HepG2 (cell line): ENCODE measurements around the gene UTP15. TPM values are rescaled to one million over a fixed set of nuclear protein-coding genes. Genes with fewer than 3 reads are reported as not detected.
A peak's percentile ranks its signal among the peaks of the same experiment; 100 is the strongest.

Source experiments
- ARNT ChIP-seq: fragments of 450-650 bp; IDR thresholded peaks from 2 replicates; pipeline ENCODE4 v1.6.1; 2017
- CC2D1A ChIP-seq: sonication (generic); formaldehyde crosslinking; IDR thresholded peaks from 2 replicates; pipeline ENCODE4 v1.8.1; 2023; ENCODE audit warnings: mild to moderate bottlenecking, missing genetic modification reagents
- KLF13 ChIP-seq: sonication (generic); formaldehyde crosslinking; IDR thresholded peaks from 2 replicates; pipeline ENCODE4 v1.4.0; 2020; ENCODE audit warnings: mild to moderate bottlenecking, missing genetic modification reagents
- LCORL ChIP-seq, 2 experiments: fragments of 450-650 bp in 1 of 2; sonication (generic) in 1 of 2; formaldehyde crosslinking in 1 of 2; IDR thresholded peaks; 2 replicates each; pipeline versions ENCODE4 v1.5.0 to v1.6.1; 2017 to 2020; ENCODE audit warnings: antibody characterized with exemption in 1 of 2, missing genetic modification reagents in 1 of 2
- MAX ChIP-seq: IDR thresholded peaks from 2 replicates; pipeline ENCODE4 v1.6.1; 2012; ENCODE audit warnings: inconsistent platforms
- MIXL1 ChIP-seq: IDR thresholded peaks from 2 replicates; pipeline ENCODE4 v1.6.1; 2016
- MNT ChIP-seq: fragments of 450-650 bp; IDR thresholded peaks from 2 replicates; pipeline ENCODE4 v1.6.1; 2016
- POGZ ChIP-seq: sonication (generic); formaldehyde crosslinking; IDR thresholded peaks from 2 replicates; pipeline ENCODE4 v1.4.0; 2020; ENCODE audit warnings: mild to moderate bottlenecking, missing genetic modification reagents
- RAD21 ChIP-seq: fragments of 450-650 bp; formaldehyde crosslinking; IDR thresholded peaks from 2 replicates; pipeline ENCODE4 v1.5.0; 2020; ENCODE audit warnings: mild to moderate bottlenecking
- SAP130 ChIP-seq: IDR thresholded peaks from 2 replicates; pipeline ENCODE4 v1.6.1; 2016; ENCODE audit warnings: low read depth
- ZNF121 ChIP-seq: sonication (generic); formaldehyde crosslinking; IDR thresholded peaks from 2 replicates; pipeline ENCODE4 v1.5.0; 2020; ENCODE audit warnings: mild to moderate bottlenecking, missing genetic modification reagents
- ZNF224 ChIP-seq: sonication (generic); formaldehyde crosslinking; IDR thresholded peaks from 2 replicates; pipeline ENCODE4 v1.5.0; 2020; ENCODE audit warnings: mild to moderate bottlenecking, missing genetic modification reagents
- ZNF275 ChIP-seq: sonication (generic); formaldehyde crosslinking; IDR thresholded peaks from 2 replicates; pipeline ENCODE4 v1.8.0; 2022; ENCODE audit warnings: missing genetic modification reagents, mild to moderate bottlenecking, inconsistent platforms, borderline replicate concordance
- ZNF501 ChIP-seq: sonication (generic); formaldehyde crosslinking; IDR thresholded peaks from 2 replicates; pipeline ENCODE4 v1.5.1; 2020; ENCODE audit warnings: mild to moderate bottlenecking, moderate library complexity, missing genetic modification reagents
- ZNF552 ChIP-seq: sonication (generic); formaldehyde crosslinking; IDR thresholded peaks from 2 replicates; pipeline ENCODE4 v1.9.0; 2022; ENCODE audit warnings: missing genetic modification reagents, mild to moderate bottlenecking, borderline replicate concordance
- ZNF564 ChIP-seq: sonication (generic); formaldehyde crosslinking; IDR thresholded peaks from 2 replicates; pipeline ENCODE4 v1.8.1; 2023; ENCODE audit warnings: mild to moderate bottlenecking, missing genetic modification reagents
- ZNF646 ChIP-seq: sonication (generic); formaldehyde crosslinking; IDR thresholded peaks from 2 replicates; pipeline ENCODE4 v1.9.0; 2021; ENCODE audit warnings: mild to moderate bottlenecking, missing genetic modification reagents
- ZNF710 ChIP-seq: sonication (generic); formaldehyde crosslinking; IDR thresholded peaks from 2 replicates; pipeline ENCODE4 v1.5.0; 2020; ENCODE audit warnings: mild to moderate bottlenecking, missing genetic modification reagents, borderline replicate concordance
- polyA plus RNA-seq, 8 experiments: library from polyadenylated mRNA; depleted of rRNA in 3 of 8; stranded (reverse) in 7 of 8; unstranded in 1 of 8; fragments of >200 nt; fragmentation: Illumina TruSeq in 4 of 8; extraction: Trizol in 4 of 8; gene quantifications; 2 replicates each; pipeline versions ENCODE4 v1.2.1 to v1.2.3, GENCODE V29; 2011 to 2016; ENCODE audit warnings: low read depth in 4 of 8, missing spikeins in 1 of 8, mixed read lengths in 1 of 8; ENCODE audit not compliant: insufficient read depth in 1 of 8
- total RNA-seq, 5 experiments: library from RNA; depleted of rRNA; stranded (reverse); fragments of >200 nt; fragmentation: Illumina TruSeq; extraction: Trizol; gene quantifications; 2 replicates each; pipeline ENCODE4 v1.2.3, GENCODE V29; 2016; ENCODE audit warnings: low read depth in 1 of 5

UTP15 gene
- total and polyA plus RNA-seq, 2 of the 13 experiments (the other 11 are each of a cell fraction or from before 2014, with no cell fraction given), result 7.3 to 35.8 TPM

GRCh38 chr5:73519531-73520283 lies 45.8 kb upstream of the UTP15 start (continued):
- TF ChIP-seq SAP130 (CRISPR knock-in tag) (peak; percentile 35; the same call in 1 of the 2 replicates), ZNF275 (CRISPR knock-in tag) (no peak), KLF13 (CRISPR knock-in tag) (no peak), MAX (peak; percentile 56; the same call in 1 of the 2 replicates), ZNF224 (no peak), ZNF552 (CRISPR knock-in tag) (no peak), ZNF501 (CRISPR knock-in tag) (0 out of 2 replicates have a peak, but pooled peaks have one; percentile 41), MNT (peak; percentile 25; the same call in 1 of the 2 replicates), ZNF710 (CRISPR knock-in tag) (no peak), ZNF564 (CRISPR knock-in tag) (peak; percentile 15; the same call in 1 of the 2 replicates), RAD21 (CRISPR knock-in tag) (peak; percentile 87), LCORL (IDR thresholded peaks at IDR 0.05) (no peak), LCORL (CRISPR knock-in tag; IDR thresholded peaks at IDR 0.05) (no peak), ZNF121 (CRISPR knock-in tag) (peak; percentile 62), MIXL1 (CRISPR knock-in tag) (no peak), ZNF646 (CRISPR knock-in tag) (0 out of 2 replicates have a peak, but pooled peaks have one; percentile 52), CC2D1A (CRISPR knock-in tag) (no peak), ARNT (no peak), POGZ (CRISPR knock-in tag) (0 out of 2 replicates have a peak, but pooled peaks have one; percentile 30)
